WTC11 (cell line): Measurements from ENCODE around the gene NPTN. TPM values are rescaled to one million over a fixed set of nuclear protein-coding genes. Genes with fewer than 3 reads are reported as not detected.

Experiments used
- ATAC-seq: fragments of 200-7000 bp; cut with Tn5 transposase; 2 replicates; pipeline ENCODE4 v1.10.0; 2021; ENCODE audit warnings: mild to moderate bottlenecking, moderate library complexity
- CTCF ChIA-PET: fragments of 300-600 bp; sonication (Branson Sonifier 250); formaldehyde crosslinking; loops from one replicate; lab custom pipeline; 2021; ENCODE audit warnings: antibody characterized with exemption; lab: Charles Lee
- POLR2A ChIA-PET: fragments of 350-600 bp; sonication (Branson Sonifier 250); formaldehyde crosslinking; loops from one replicate; lab custom pipeline; 2021; ENCODE audit warnings: antibody characterized with exemption; lab: Charles Lee
- DNase-seq: peaks from one replicate; pipeline ENCODE4 v3.0.0; 2021; ENCODE audit warnings: low spot score
- H3K27ac Mint-ChIP-seq: 2 replicates; pipeline ENCODE4 v1.8.0; 2021; ENCODE audit warnings: mixed read lengths
- H3K27me3 Mint-ChIP-seq: 2 replicates; pipeline ENCODE4 v1.8.0; 2021; ENCODE audit warnings: low read depth, mild to moderate bottlenecking, moderate library complexity, mixed read lengths
- H3K36me3 Mint-ChIP-seq: 2 replicates; pipeline ENCODE4 v1.8.0; 2021; ENCODE audit warnings: mixed read lengths
- H3K4me1 Mint-ChIP-seq: 2 replicates; pipeline ENCODE4 v1.8.0; 2022; ENCODE audit warnings: mixed read lengths
- H3K4me3 Mint-ChIP-seq: 2 replicates; pipeline ENCODE4 v1.8.0; 2021; ENCODE audit warnings: mild to moderate bottlenecking, moderate library complexity, mixed read lengths
- H3K9me3 Mint-ChIP-seq: 2 replicates; pipeline ENCODE4 v1.8.0; 2021; ENCODE audit warnings: mixed read lengths
- ATF1 ChIP-seq: sonication (generic); formaldehyde crosslinking; IDR thresholded peaks from 2 replicates; pipeline ENCODE4 v1.8.1; 2023; ENCODE audit warnings: mild to moderate bottlenecking, moderate library complexity, missing genetic modification reagents
- ATF2 ChIP-seq: sonication (generic); formaldehyde crosslinking; IDR thresholded peaks from 2 replicates; pipeline ENCODE4 v1.8.1; 2022; ENCODE audit warnings: low read depth, missing genetic modification reagents, borderline replicate concordance
- CREB1 ChIP-seq: sonication (generic); formaldehyde crosslinking; IDR thresholded peaks from 2 replicates; pipeline ENCODE4 v1.8.0; 2023; ENCODE audit warnings: mild to moderate bottlenecking, missing genetic modification reagents
- CREM ChIP-seq: sonication (generic); formaldehyde crosslinking; IDR thresholded peaks from 2 replicates; pipeline ENCODE4 v1.8.1; 2022; ENCODE audit warnings: mild to moderate bottlenecking, missing genetic modification reagents, moderate library complexity
- ELF4 ChIP-seq: sonication (generic); formaldehyde crosslinking; IDR thresholded peaks from 2 replicates; pipeline ENCODE4 v1.8.1; 2022; ENCODE audit warnings: low read depth, mild to moderate bottlenecking, moderate library complexity, missing genetic modification reagents
- EMX1 ChIP-seq: fragments of 250-450 bp; sonication (Bioruptor Pico); IDR thresholded peaks from 2 replicates; pipeline ENCODE4 v1.8.0; 2021; ENCODE audit warnings: mild to moderate bottlenecking
- ESRRA ChIP-seq: sonication (generic); formaldehyde crosslinking; IDR thresholded peaks from 2 replicates; pipeline ENCODE4 v1.8.1; 2022; ENCODE audit warnings: mild to moderate bottlenecking, missing genetic modification reagents, borderline replicate concordance
- FOXK1 ChIP-seq: sonication (generic); formaldehyde crosslinking; IDR thresholded peaks from 2 replicates; pipeline ENCODE4 v1.8.0; 2022; ENCODE audit warnings: mild to moderate bottlenecking, moderate library complexity, missing genetic modification reagents
- GTF2I ChIP-seq: fragments of 250-450 bp; sonication (Bioruptor Pico); conservative IDR thresholded peaks from 2 replicates; pipeline ENCODE4 v1.4.0; 2021; ENCODE audit warnings: mild to moderate bottlenecking
- MYBL2 ChIP-seq: sonication (generic); formaldehyde crosslinking; IDR thresholded peaks from 2 replicates; pipeline ENCODE4 v1.8.1; 2023; ENCODE audit warnings: mild to moderate bottlenecking, moderate library complexity, missing genetic modification reagents
- NFATC4 ChIP-seq: fragments of 250-450 bp; sonication (Bioruptor Pico); IDR thresholded peaks from 2 replicates; pipeline ENCODE4 v1.9.0; 2021; ENCODE audit warnings: mild to moderate bottlenecking
- NR2C2 ChIP-seq: sonication (generic); formaldehyde crosslinking; IDR thresholded peaks from 2 replicates; pipeline ENCODE4 v1.8.0; 2022; ENCODE audit warnings: mild to moderate bottlenecking, missing genetic modification reagents
- SOX15 ChIP-seq: fragments of 250-450 bp; sonication (Bioruptor Pico); IDR thresholded peaks from 2 replicates; pipeline ENCODE4 v1.9.0; 2021; ENCODE audit warnings: mild to moderate bottlenecking
- ZNF263 ChIP-seq: sonication (generic); formaldehyde crosslinking; IDR thresholded peaks from 2 replicates; pipeline ENCODE4 v1.8.1; 2022; ENCODE audit warnings: low read depth, mild to moderate bottlenecking, moderate library complexity, missing genetic modification reagents
- ZNF396 ChIP-seq: fragments of 250-450 bp; sonication (Bioruptor Pico); IDR thresholded peaks from 2 replicates; pipeline ENCODE4 v1.8.0; 2021; ENCODE audit warnings: mild to moderate bottlenecking, moderate library complexity, borderline replicate concordance
- total RNA-seq: library from RNA; stranded (reverse); gene quantifications from 3 replicates; pipeline ENCODE4 v1.2.3, GENCODE V29; 2021
- TF ChIP-seq, protein P1 (sequence below): fragments of 250-450 bp; sonication (Bioruptor Pico); conservative IDR thresholded peaks from 2 replicates; pipeline ENCODE4 v1.9.0; 2021; ENCODE audit warnings: mild to moderate bottlenecking
- TF ChIP-seq, protein P2 (sequence below): sonication (generic); formaldehyde crosslinking; IDR thresholded peaks from 2 replicates; pipeline ENCODE4 v1.8.0; 2022; ENCODE audit warnings: mild to moderate bottlenecking, missing genetic modification reagents
- TF ChIP-seq, protein P3 (sequence below): sonication (generic); formaldehyde crosslinking; IDR thresholded peaks from 2 replicates; pipeline ENCODE4 v1.8.0; 2022; ENCODE audit warnings: missing genetic modification reagents

Gene NPTN
- total RNA-seq, 1 experiment from 2014 or later = 116 TPM

- TF ChIP-seq, protein P1, sequence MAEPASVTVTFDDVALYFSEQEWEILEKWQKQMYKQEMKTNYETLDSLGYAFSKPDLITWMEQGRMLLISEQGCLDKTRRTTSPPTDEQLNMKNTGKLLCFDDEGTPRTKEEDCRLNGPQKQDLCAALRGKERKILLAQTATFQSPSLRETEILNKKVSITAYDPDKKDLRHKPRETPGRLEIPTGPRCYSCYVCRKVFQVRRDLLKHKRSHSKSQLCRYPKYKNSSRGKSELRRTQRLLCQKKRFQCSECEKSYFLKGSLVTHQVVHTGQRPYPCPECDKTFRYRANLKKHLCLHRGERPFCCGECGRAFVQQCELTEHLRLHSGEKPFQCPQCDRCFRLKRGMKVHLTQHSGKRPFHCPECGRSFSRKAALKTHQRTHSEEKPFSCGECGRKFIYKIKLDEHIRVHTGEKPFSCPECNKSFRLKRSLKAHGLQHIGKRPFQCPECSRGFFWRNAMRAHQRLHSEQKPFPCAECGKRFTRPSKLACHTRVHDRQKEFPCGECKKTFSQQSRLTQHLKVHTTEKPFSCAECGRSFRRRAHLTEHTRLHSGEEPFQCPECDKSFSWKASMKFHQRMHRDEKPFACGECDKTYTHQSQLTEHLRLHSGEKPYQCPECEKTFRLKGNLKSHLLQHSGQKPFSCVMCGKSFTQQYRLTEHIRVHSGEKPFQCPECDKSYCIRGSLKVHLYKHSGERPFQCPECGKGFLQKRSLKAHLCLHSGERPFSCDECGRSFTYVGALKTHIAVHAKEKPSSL (CRISPR knock-in tag) = no peak
- TF ChIP-seq ATF1 (CRISPR knock-in tag) = no peak
- no peak for TF ChIP-seq ATF2
- TF ChIP-seq, all 79 proteins: peak for 0
Measured at GRCh38 chr15:73632670-73633058, 525 bp downstream of the NPTN start (continued).

DNA sequence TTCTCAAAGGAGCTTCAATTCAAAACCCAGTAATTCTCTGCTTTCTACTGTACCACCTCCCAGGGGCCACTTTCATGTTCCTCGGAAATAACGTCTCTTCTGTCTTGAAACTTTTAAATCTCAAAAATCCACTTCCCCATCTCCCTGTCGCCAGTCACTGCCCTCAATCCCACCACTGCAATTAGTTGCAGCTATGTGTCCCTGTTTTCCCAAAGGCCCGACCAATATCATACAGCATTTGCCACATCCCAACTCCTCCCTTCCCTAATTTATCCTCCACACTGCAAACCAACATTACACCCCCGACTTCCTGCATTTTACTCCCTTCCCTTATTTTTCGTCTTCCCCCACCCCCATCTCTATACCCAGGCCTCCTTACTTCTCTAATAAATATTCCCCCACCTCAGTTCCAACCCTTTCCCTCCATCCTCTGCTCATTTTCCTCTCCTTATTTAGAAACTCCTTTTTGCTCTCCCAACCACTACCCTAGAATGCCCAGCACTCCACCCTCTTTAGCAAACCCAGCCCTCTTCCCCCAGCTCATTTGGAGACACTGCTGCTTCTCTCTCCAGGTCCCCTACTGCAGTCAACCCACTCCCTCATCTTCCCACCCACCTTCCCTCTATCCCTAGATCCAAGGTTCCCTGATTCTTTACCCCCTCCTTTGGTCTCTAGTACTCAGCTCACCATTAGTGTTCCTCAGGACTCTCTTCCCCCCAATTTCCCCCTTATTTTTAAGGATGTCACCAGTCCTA is 1.1 kb downstream of the NPTN start:
- ChIA-PET POLR2A (interaction anchor here (0.5 to 0.8 kb wide), 4 partner anchors 13 to 367 kb away, joined by 3 to 6 read pairs (median 3); no protein-coding TSS in a partner anchor), CTCF (interaction anchor here (0.6 to 4.9 kb wide), 9 partner anchors 9 to 326 kb away, joined by 3 to 63 read pairs (median 6); no protein-coding TSS in a partner anchor)
- Mint-ChIP-seq H3K4me1 (peaks cover 58% of the 10 kb centered on the region), H3K36me3 (no peaks in the 10 kb centered on the region), H3K4me3 (peak overlapping the region; percentile 76), H3K9me3 (no peaks in the 10 kb centered on the region), H3K27ac (peak overlapping the region; percentile 64), H3K27me3 (peaks cover 4% of the 10 kb centered on the region; the same call in 1 of the 2 replicates)
- ATAC-seq (peak; percentile 14), DNase-seq (no peak)
- TF ChIP-seq MYBL2 (CRISPR knock-in tag) = no peak

DNA sequence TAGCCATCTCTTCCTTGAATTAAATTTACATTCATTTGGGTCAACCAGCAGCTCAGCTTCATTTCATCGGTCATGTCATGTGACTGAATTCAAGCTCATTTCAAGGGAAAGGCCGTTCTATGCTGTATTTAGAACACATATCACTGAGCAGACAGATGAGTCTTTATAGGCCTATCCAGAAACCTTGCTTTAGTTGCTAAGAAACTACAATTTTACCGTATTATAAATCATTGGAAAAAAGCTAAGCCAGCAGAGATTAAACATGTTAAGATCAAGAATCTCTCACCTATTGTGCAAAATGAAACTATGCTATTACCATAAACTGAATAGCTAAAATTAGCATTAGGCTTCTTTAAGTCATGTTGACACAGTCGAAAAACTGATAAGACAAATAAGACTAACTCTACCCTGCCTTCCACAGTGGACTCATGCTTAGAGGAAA is 2.2 kb downstream of the NPTN start:
- ChIA-PET CTCF (interaction anchor here (0.8 to 1.5 kb wide), 9 partner anchors 13 to 325 kb away, joined by 3 to 7 read pairs (median 4); no protein-coding TSS in a partner anchor), POLR2A (no interaction called here)
- Mint-ChIP-seq H3K9me3 (no peaks in the 10 kb centered on the region), H3K27me3 (no peaks in the 10 kb centered on the region), H3K36me3 (no peaks in the 10 kb centered on the region), H3K4me1 (peaks cover 59% of the 10 kb centered on the region), H3K4me3 (peak overlapping the region; percentile 76), H3K27ac (peak overlapping the region; percentile 73)
- ATAC-seq (no peak), DNase-seq (no peak)
- TF ChIP-seq ZNF263 (CRISPR knock-in tag) = no peak
- no peak for TF ChIP-seq ELF4 (CRISPR knock-in tag)
- no peak for TF ChIP-seq FOXK1
- TF ChIP-seq ATF1 (CRISPR knock-in tag) = no peak
- TF ChIP-seq, protein P2, sequence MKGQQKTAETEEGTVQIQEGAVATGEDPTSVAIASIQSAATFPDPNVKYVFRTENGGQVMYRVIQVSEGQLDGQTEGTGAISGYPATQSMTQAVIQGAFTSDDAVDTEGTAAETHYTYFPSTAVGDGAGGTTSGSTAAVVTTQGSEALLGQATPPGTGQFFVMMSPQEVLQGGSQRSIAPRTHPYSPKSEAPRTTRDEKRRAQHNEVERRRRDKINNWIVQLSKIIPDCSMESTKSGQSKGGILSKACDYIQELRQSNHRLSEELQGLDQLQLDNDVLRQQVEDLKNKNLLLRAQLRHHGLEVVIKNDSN = no peak
- no peak for TF ChIP-seq GTF2I (CRISPR knock-in tag)
- no peak for TF ChIP-seq ZNF396 (CRISPR knock-in tag)
- no peak for TF ChIP-seq CREM (CRISPR knock-in tag)
- TF ChIP-seq, protein P3, sequence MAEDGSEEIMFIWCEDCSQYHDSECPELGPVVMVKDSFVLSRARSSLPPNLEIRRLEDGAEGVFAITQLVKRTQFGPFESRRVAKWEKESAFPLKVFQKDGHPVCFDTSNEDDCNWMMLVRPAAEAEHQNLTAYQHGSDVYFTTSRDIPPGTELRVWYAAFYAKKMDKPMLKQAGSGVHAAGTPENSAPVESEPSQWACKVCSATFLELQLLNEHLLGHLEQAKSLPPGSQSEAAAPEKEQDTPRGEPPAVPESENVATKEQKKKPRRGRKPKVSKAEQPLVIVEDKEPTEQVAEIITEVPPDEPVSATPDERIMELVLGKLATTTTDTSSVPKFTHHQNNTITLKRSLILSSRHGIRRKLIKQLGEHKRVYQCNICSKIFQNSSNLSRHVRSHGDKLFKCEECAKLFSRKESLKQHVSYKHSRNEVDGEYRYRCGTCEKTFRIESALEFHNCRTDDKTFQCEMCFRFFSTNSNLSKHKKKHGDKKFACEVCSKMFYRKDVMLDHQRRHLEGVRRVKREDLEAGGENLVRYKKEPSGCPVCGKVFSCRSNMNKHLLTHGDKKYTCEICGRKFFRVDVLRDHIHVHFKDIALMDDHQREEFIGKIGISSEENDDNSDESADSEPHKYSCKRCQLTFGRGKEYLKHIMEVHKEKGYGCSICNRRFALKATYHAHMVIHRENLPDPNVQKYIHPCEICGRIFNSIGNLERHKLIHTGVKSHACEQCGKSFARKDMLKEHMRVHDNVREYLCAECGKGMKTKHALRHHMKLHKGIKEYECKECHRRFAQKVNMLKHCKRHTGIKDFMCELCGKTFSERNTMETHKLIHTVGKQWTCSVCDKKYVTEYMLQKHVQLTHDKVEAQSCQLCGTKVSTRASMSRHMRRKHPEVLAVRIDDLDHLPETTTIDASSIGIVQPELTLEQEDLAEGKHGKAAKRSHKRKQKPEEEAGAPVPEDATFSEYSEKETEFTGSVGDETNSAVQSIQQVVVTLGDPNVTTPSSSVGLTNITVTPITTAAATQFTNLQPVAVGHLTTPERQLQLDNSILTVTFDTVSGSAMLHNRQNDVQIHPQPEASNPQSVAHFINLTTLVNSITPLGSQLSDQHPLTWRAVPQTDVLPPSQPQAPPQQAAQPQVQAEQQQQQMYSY (CRISPR knock-in tag) = no peak
- no peak for TF ChIP-seq NR2C2
- TF ChIP-seq ESRRA = no peak
- TF ChIP-seq SOX15 = no peak
- no peak for TF ChIP-seq EMX1 (CRISPR knock-in tag)
- no peak for TF ChIP-seq NFATC4 (CRISPR knock-in tag)
- TF ChIP-seq CREB1 = no peak
